Thymus (tissue), 11 donors: ENCODE data around the gene DEXI. TPM values are rescaled to one million over a fixed set of nuclear protein-coding genes. Genes with fewer than 3 reads are reported as not detected.
"Not testable (repeated sequence)": the region's sequence is repeated elsewhere in the genome, so short reads cannot be mapped to it uniquely, and the experiment has no call there.

Experiments
- DNase-seq, 9 donors: peaks; one replicate each; pipeline ENCODE4 v3.0.0-alpha.2; 2013; ENCODE audit warnings: low spot score in 9 of 9, low read depth in 6 of 9, missing footprints in 1 of 9
- H3K27ac ChIP-seq, 2 donors: one replicate each; pipeline ENCODE4 v1.5.1; 2013; ENCODE audit warnings: control low read depth in 1 of 2, low read depth in 1 of 2, low read length in 1 of 2, mild to moderate bottlenecking in 1 of 2, moderate library complexity in 1 of 2
- H3K27me3 ChIP-seq, 2 donors: one replicate each; pipeline ENCODE4 v1.5.1; 2013; ENCODE audit warnings: low read length in 1 of 2; ENCODE audit not compliant: control insufficient read depth in 2 of 2, insufficient read depth in 1 of 2
- H3K36me3 ChIP-seq, 2 donors: one replicate each; pipeline ENCODE4 v1.5.1; 2013; ENCODE audit warnings: low read length in 1 of 2, mild to moderate bottlenecking in 1 of 2, moderate library complexity in 1 of 2; ENCODE audit not compliant: control insufficient read depth in 2 of 2, insufficient read depth in 2 of 2
- H3K4me1 ChIP-seq, 2 donors: one replicate each; pipeline ENCODE4 v1.5.1; 2013; ENCODE audit warnings: low read length in 2 of 2; ENCODE audit not compliant: control insufficient read depth in 2 of 2, insufficient read depth in 2 of 2
- H3K4me3 ChIP-seq, 2 donors: one replicate each; pipeline ENCODE4 v1.5.1; 2013; ENCODE audit warnings: low read length in 2 of 2, control low read depth in 1 of 2, mild to moderate bottlenecking in 1 of 2
- H3K9me3 ChIP-seq, 2 donors: one replicate each; pipeline ENCODE4 v1.5.1; 2013; ENCODE audit warnings: low read length in 1 of 2, mild to moderate bottlenecking in 1 of 2; ENCODE audit not compliant: control insufficient read depth in 2 of 2, insufficient read depth in 1 of 2
- WGBS: extraction: QIAGEN DNeasy Blood & Tissue Kit; methylation state at CpG from one replicate; pipeline ENCODE4 v1.1.7; 2013; 5-methylcytosine and 5-hydroxymethylcytosine counted together
- polyA plus RNA-seq: library from polyadenylated mRNA; stranded (reverse); fragments of 200-250 nt; gene quantifications from one replicate; pipeline ENCODE4 v1.2.3, GENCODE V29; 2013
- total RNA-seq: library from RNA; stranded (reverse); fragments of 120-200 nt; gene quantifications from one replicate; pipeline ENCODE4 v1.2.4, GENCODE V29; 2013
- donor health status: healthy.

Gene DEXI
- total and polyA plus RNA-seq, 2 donors, result 22.5 to 25.0 TPM

- H3K4me1 ChIP-seq, result peaks cover 23 to 30% of the 10 kb centered on the region in 2 donors
- no peak for DNase-seq
- 98% methylated on average over 13 of the region's 13 CpGs for WGBS
- no peaks in the 10 kb centered on the region for H3K27me3 ChIP-seq
- H3K4me3 ChIP-seq, result no peak overlapping the region
- H3K9me3 ChIP-seq, result no peaks in the 10 kb centered on the region
- H3K36me3 ChIP-seq, result peaks cover 27% of the 10 kb centered on the region in 2 donors
- H3K27ac ChIP-seq, result no peak overlapping the region
Measured at GRCh38 chr16:10934325-10935107, 7.8 kb downstream of the DEXI start.

- no peak overlapping the region for H3K27ac ChIP-seq
- WGBS, result 98% methylated on average over 8 of the region's 8 CpGs
- no peak overlapping the region for H3K4me3 ChIP-seq
- no peak for DNase-seq
- H3K9me3 ChIP-seq, result no peaks in the 10 kb centered on the region
- H3K4me1 ChIP-seq, result peaks cover 17 to 24% of the 10 kb centered on the region in 2 donors
- H3K27me3 ChIP-seq, result no peaks in the 10 kb centered on the region
- peaks cover 29 to 34% of the 10 kb centered on the region in 2 donors for H3K36me3 ChIP-seq
Measured at GRCh38 chr16:10933865-10934264, 8.4 kb downstream of the DEXI start.

- Histone ChIP-seq H3K4me3 (no peak overlapping the region), H3K36me3 (peaks cover 29 to 40% of the 10 kb centered on the region in 2 donors), H3K4me1 (peaks cover 10 to 16% of the 10 kb centered on the region in 2 donors), H3K27ac (no peak overlapping the region), H3K9me3 (no peaks in the 10 kb centered on the region), H3K27me3 (no peaks in the 10 kb centered on the region)
- 95% methylated on average over 11 of the region's 11 CpGs for WGBS
- no peak for DNase-seq
Measured at GRCh38 chr16:10932959-10933710, 9.1 kb downstream of the DEXI start.

GRCh38 chr16:10931977-10932632 is 10.2 kb downstream of the DEXI start:
- Histone ChIP-seq H3K4me1 (peaks cover 2 to 6% of the 10 kb centered on the region in 2 donors), H3K4me3 (no peak overlapping the region), H3K9me3 (no peaks in the 10 kb centered on the region), H3K27ac (no peak overlapping the region), H3K27me3 (no peaks in the 10 kb centered on the region), H3K36me3 (peaks cover 33 to 48% of the 10 kb centered on the region in 2 donors)
- no peak for DNase-seq
- 97% methylated on average over 11 of the region's 11 CpGs for WGBS

- Histone ChIP-seq H3K4me3 (no peak overlapping the region), H3K4me1 (peaks cover 0 to 2% of the 10 kb centered on the region in 2 donors), H3K27ac (no peak overlapping the region), H3K36me3 (peaks cover 33 to 53% of the 10 kb centered on the region in 2 donors), H3K27me3 (no peaks in the 10 kb centered on the region), H3K9me3 (no peaks in the 10 kb centered on the region)
- WGBS, result 65% methylated on average over 7 of the region's 7 CpGs
- DNase-seq, result no peak
Measured at GRCh38 chr16:10931134-10931533, 11.1 kb downstream of the DEXI start.

- peaks cover 35 to 57% of the 10 kb centered on the region in 2 donors for H3K36me3 ChIP-seq
- no peak overlapping the region for H3K27ac ChIP-seq
- no peak overlapping the region for H3K4me3 ChIP-seq
- WGBS, result 73% methylated on average over 2 of the region's 2 CpGs
- H3K27me3 ChIP-seq, result no peaks in the 10 kb centered on the region
- DNase-seq, result no peak
- H3K9me3 ChIP-seq, result no peaks in the 10 kb centered on the region
- H3K4me1 ChIP-seq, result peaks cover 0 to 2% of the 10 kb centered on the region in 2 donors
Measured at GRCh38 chr16:10930755-10931093, 11.5 kb downstream of the DEXI start.

- H3K36me3 ChIP-seq, result peaks cover 36 to 61% of the 10 kb centered on the region in 2 donors
- H3K27me3 ChIP-seq, result no peaks in the 10 kb centered on the region
- H3K4me3 ChIP-seq, result no peak overlapping the region
- WGBS, result 74% methylated on average over 15 of the region's 15 CpGs
- no peaks in the 10 kb centered on the region for H3K9me3 ChIP-seq
- peaks cover 0 to 2% of the 10 kb centered on the region in 2 donors for H3K4me1 ChIP-seq
- no peak overlapping the region for H3K27ac ChIP-seq
- no peak for DNase-seq
Measured at GRCh38 chr16:10929853-10930754, 12.2 kb downstream of the DEXI start.

GRCh38 chr16:10929097-10929496 is 13.2 kb downstream of the DEXI start:
- H3K4me3 ChIP-seq, H3K27ac ChIP-seq, DNase-seq, H3K9me3 ChIP-seq, H3K4me1 ChIP-seq, H3K27me3 ChIP-seq: not testable (repeated sequence)
- WGBS, result 97% methylated on average over 12 of the region's 12 CpGs
- peaks cover 37 to 63% of the 10 kb centered on the region in 2 donors for H3K36me3 ChIP-seq
